C4-2B (cell line): Measurements from ENCODE around the gene EIF4E3.

Experiments used
- H3K27ac ChIP-seq: fragments of 450-650 bp; 2 replicates; pipeline ENCODE4 v1.5.1; 2017
- CTCF ChIP-seq: fragments of 450-650 bp; conservative IDR thresholded peaks from 2 replicates; pipeline ENCODE4 v1.5.1; 2017; ENCODE audit warnings: mild to moderate bottlenecking
- ZFX ChIP-seq: fragments of 450-650 bp; IDR thresholded peaks from 2 replicates; pipeline ENCODE4 v1.6.1; 2017

Gene EIF4E3

GRCh38 chr3:71655061-71655460 is 70.1 kb downstream of the EIF4E3 start:
- H3K27ac ChIP-seq: no peak overlapping the region
- TF ChIP-seq CTCF (no peak), ZFX (no peak)

- no peak overlapping the region for H3K27ac ChIP-seq
- no peak for TF ChIP-seq CTCF
- no peak for TF ChIP-seq ZFX
Measured at GRCh38 chr3:71653414-71653807, 71.8 kb downstream of the EIF4E3 start.

GRCh38 chr3:71652781-71653413 is 72.3 kb downstream of the EIF4E3 start:
- TF ChIP-seq CTCF: peak; percentile 63
- TF ChIP-seq ZFX: no peak

GRCh38 chr3:71651625-71652024 is 73.6 kb downstream of the EIF4E3 start:
- H3K27ac ChIP-seq: no peak overlapping the region
- TF ChIP-seq ZFX (no peak), CTCF (no peak)

More at GRCh38 chr3:71652781-71653413, 72.3 kb downstream of the EIF4E3 start:
- H3K27ac ChIP-seq: no peak overlapping the region

- no peak overlapping the region for H3K27ac ChIP-seq
- TF ChIP-seq ZFX (no peak), CTCF (no peak)
Measured at GRCh38 chr3:71650372-71650771, 74.8 kb downstream of the EIF4E3 start.

GRCh38 chr3:71649757-71650156 is 75.4 kb downstream of the EIF4E3 start:
- TF ChIP-seq ZFX: no peak
- TF ChIP-seq CTCF: no peak
- H3K27ac ChIP-seq: no peak overlapping the region

- H3K27ac ChIP-seq: no peak overlapping the region
- TF ChIP-seq CTCF: no peak
- no peak for TF ChIP-seq ZFX
Measured at GRCh38 chr3:71647751-71648150, 77.5 kb downstream of the EIF4E3 start.
